HPDE6-E6E7 (cell line): Measurements from ENCODE around the gene UBA3.

Experiments
- DNase-seq: peaks from one replicate; pipeline ENCODE4 v3.0.0; 2011; ENCODE audit warnings: missing footprints; ENCODE audit errors: extremely low spot score

The UBA3 gene

DNA sequence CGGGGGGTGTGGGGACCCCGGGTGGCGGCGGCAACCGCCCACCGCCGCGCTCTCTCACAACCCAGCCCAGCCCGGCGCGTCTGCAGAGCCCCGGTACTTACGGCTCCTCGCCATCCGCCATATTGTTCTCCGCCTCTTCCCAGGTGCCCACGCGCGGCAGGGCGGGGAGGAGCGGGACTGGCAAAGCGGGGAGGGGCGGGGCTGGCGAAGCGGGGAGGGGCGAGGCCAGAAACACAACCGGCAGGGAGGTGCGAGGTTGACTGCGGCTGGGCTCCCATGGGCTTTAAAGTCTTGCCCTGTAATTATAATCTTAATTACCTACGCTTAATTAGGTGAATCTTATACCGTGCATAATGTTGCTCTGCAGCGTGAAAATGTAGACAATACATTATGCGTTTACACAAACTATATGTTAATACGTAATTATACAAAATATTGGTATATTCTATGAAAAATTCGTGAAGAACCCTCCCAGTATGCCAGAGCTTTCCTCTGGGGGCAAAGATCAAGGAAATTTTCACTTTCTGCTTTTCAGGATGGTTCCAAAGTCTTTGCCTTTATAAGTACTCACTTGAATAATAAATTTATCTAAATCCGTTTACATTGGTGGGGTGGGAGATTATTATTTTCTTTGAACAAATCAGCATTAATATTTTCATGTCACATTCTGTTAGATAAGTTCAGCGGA lies at the start of gene UBA3:
TSS of gene UBA3 (minus strand) at position 133 of the 688 bp plus-strand sequence. CDS start at position 121, 12 bp downstream.
- DNase-seq = no peak

DNA sequence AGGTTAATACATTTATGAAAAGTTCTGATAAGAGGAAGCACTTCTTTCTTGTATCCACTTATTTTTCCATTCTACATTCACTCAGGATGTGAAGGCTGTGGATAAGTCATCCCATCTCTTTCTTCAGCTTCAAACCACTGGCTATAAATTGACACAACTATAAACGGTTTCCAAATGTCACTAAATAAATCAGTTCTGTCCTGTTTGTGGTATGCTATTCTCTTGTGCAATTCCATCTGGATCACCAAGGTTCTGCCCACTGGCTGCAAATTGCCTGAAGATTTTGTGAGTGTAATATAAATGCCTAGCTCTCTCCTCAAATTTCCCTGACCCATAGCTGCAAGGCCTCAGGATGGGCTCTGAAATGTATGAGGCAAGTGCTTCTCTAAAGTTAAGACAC lies 49.4 kb upstream of the UBA3 start:
- no peak for DNase-seq

DNA sequence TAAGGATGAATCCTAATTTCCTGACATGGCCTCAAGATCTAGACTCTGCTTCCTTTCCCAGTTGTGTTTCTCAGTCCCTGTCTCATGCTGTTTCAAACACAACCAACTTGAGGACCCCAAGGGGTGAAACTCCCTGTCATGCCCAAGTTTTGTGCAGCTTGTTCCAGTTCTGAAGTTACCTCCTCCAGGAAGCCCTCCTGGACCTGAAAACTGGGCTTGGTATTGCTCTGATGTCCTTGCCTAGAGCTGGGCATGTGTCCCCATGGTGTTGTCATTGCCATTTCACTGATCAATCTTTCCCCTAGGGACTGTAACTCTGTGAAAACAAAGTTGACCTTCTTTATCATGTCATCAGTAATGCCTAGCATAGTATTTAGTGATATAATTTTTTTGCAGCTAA lies 48.3 kb upstream of the UBA3 start:
- DNase-seq = no peak

- no peak for DNase-seq
These were observed 46.8 kb upstream of the UBA3 start for GRCh38 chr3:69126999-69127398.

- DNase-seq = no peak
These were observed 46.1 kb upstream of the UBA3 start for GRCh38 chr3:69126216-69126615.

- DNase-seq = no peak
These were observed 42.2 kb upstream of the UBA3 start, which contains the start of gene LMOD3 for GRCh38 chr3:69122403-69122802. LMOD3 (minus strand) TSS chr3:69122595; CDS start chr3:69122386, 209 bp downstream.

- no peak for DNase-seq
These were observed 41.8 kb upstream of the UBA3 start for GRCh38 chr3:69121950-69122349.

DNA sequence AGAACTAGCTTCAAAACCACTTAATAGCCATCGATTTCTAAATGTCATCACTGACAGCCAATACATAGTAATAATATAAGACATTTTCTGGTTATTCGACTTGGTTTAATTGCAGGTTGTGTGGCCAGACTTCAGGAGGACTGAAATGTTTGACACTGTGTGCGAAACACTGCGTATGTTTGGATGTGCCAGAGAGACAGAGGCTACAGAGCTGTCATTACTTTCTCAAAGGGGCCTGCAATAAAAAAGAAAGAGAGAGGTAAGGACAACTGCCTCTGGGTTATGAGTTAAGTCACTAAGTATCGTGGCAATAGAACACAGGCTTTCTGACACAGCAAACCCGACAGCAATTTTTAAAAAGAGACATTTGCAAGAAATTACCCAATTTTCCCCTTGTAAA lies 41.3 kb upstream of the UBA3 start:
- no peak for DNase-seq

GRCh38 chr3:69120879-69121464 lies 40.8 kb upstream of the UBA3 start:
- DNase-seq = peak; percentile 3

GRCh38 chr3:69119681-69120080 lies 39.5 kb upstream of the UBA3 start:
- no peak for DNase-seq

DNA sequence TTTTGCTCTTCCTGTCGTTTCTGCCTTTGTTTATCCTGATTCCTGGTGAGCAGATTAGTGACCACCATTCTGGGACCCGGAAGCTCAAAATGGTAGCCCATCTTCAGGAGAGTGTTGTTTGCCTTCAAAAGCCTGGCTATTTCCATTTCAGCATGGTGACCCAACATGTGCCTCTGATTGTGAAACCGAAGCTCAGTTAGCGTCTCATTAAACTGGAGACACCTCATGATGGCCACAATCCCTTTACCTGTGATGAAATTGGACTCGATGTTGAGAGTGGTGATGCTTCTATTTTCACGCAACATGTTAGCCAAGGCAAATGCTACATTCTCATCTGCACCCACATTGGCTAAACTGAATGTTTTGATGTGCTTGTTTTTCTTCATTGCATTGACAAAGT lies 39.0 kb upstream of the UBA3 start:
- DNase-seq = no peak

DNA sequence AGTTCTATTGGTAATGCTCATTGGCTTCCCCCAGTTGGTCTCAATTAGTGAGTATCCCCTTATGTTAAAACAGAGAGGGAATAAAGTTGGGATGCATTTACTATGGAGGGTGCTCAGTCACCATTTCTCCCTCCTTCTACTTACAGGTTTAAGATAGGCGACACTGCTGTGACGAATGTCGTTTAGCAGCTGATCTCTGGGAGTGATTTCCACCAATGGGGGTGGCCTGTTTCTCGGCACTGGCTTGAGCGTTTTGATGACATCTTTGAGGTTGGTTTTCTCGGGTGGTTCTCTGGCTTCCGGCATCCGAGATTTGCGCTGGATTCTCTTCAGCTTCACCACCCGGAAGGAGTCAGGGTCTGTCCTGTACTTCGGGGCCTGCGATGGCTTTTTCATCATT lies 38.4 kb upstream of the UBA3 start:
- no peak for DNase-seq

- DNase-seq = peak; percentile 3
These were observed 36.7 kb upstream of the UBA3 start for GRCh38 chr3:69116897-69117296.

DNA sequence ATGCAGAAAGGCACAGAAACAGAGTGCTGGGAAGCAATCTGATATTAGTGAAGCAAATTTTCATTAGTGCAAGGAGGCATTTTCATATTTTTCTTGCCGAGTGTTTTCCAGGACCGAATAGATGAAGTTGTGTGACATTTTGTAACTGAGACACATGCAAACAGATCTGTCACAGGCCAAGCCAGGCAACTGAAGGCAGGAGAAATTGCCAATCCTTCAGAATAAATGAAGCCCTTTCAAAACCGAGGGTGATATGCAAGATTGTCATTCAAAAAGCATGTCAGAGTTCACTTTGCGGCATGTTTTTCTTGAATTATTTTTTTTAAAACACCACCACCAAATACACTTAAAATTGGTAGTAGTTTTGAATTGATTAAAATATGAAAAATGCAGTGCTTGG lies 36.0 kb upstream of the UBA3 start:
- DNase-seq = no peak

DNA sequence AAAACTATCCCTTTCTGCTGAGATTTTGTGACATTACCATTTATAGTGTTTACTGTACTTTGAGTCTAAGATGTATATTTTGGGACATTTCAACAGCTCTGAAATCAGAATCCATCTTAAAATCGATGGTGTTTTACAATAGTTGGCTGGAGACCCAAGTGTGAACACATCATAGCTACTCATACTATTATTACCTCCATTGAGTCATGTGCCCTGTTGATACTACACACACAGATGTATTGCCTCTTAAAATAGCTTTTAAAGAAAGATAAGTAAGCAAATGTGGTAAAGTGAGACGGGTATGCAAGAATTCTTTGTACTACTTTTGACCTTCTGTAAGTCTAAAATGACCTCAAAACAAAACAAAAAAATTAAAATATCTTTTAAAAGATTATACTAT lies 35.6 kb upstream of the UBA3 start:
- no peak for DNase-seq

DNA sequence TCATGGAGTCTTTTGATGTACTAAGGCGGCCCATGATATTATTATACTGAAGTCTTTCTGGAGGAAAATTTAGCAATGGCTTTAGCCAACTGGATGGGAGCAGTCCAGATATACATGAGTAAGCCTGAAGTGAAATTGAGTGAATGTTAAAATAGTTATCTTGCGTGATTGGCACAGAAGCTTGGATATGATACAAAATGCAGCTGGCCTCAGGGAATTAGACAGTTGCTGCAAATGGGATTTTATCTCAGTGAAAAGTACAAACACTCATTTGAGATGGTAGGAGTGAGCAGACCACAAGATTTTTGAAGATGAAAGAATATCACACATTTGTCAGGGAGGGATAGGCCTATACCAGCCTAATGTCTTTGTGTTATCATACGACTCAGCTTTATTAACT lies 33.4 kb upstream of the UBA3 start:
- DNase-seq = no peak

GRCh38 chr3:69110941-69111546 lies 30.9 kb upstream of the UBA3 start:
- no peak for DNase-seq

GRCh38 chr3:69108811-69109210 lies 28.6 kb upstream of the UBA3 start:
- no peak for DNase-seq

- no peak for DNase-seq
These were observed 27.7 kb upstream of the UBA3 start for GRCh38 chr3:69107841-69108240.

GRCh38 chr3:69105320-69105719 lies 25.2 kb upstream of the UBA3 start:
- DNase-seq = no peak

GRCh38 chr3:69104586-69104985 lies 24.4 kb upstream of the UBA3 start:
- no peak for DNase-seq

DNA sequence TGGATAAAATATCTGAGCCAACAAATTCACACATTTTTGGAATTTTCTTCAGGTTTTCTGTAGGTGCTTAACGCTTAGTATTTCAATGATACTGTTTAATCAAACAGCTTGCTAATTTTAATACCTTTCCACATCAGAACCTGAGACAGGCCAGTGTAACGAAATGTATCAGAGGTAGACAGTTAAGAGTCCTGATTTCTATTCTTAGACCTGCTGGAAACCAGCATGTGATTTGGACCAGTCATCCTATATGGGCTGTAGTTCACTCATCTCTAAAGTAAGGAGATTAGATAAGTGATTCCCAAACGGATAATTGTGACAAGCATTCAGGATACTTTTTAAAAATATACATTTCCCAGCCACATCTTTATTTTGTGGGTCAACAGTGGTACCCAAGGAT lies 23.0 kb upstream of the UBA3 start:
- no peak for DNase-seq

- DNase-seq = no peak
These were observed 22.2 kb upstream of the UBA3 start for GRCh38 chr3:69102384-69102783.
